Measurements from ENCODE around the gene HCRTR2.
"Not testable (repeated sequence)": the region's sequence is repeated elsewhere in the genome, so short reads cannot be mapped to it uniquely, and the experiment has no call there.

Gene HCRTR2

DNA sequence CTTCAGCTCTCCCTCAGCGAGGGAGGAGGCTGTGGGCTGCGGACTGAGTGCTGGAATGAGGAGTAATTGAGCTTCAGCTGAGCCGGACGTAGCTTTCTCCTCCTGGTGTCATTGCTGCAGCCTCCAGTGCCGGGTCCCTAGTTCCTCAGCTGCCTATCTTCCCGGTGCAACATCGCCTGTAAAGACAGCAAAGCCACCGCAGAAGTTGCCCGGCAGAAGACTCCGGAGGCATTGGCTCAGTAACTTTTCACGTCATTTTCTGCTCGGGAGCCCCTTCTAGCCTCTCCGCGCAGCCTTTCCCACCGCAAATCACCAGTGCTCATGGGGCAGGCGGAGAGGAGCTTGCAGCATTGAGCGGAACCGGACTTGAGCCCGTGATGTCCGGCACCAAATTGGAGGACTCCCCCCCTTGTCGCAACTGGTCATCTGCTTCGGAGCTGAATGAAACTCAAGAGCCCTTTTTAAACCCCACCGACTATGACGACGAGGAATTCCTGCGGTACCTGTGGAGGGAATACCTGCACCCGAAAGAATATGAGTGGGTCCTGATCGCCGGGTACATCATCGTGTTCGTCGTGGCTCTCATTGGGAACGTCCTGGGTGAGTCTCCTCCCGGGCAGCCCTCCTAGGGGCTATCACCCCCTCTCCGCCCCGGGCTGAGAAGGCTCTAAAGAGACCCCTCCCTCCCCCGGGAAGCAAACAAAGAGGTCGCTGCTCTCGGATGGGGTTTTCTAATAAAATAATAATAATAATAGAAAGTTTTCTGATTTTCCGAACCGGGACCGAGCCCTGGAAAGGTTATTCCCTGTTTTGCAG lies at the start of gene HCRTR2:
TSS of gene HCRTR2 (plus strand) at position 305 of the 816 bp plus-strand sequence. CDS start at position 378, 73 bp downstream.
- no peak for DNase-seq

GRCh38 chr6:55130806-55131324 lies 43.5 kb upstream of the HCRTR2 start:
- no peak for DNase-seq

DNA sequence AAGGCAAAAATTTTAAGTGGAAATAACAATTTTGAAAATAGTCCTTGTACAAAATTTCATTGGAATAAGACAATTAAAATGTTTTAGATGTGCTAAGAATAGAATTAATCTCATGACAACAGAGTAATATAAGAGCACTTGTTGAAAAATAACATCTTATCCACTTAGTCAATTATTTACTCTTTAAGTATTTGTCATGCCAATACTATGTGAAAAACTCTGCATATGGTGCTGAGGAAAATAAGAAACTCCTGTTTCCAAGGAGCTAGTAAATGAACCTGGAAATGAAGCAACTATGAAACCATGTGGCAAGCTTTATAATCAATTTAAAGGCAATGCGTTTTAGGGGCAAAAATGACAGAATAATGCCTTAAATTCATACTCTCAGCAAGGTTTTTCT lies 42.7 kb upstream of the HCRTR2 start:
- DNase-seq, result no peak

- DNase-seq, result no peak
These were observed 37.4 kb upstream of the HCRTR2 start for GRCh38 chr6:55136916-55137315.

GRCh38 chr6:55137929-55138693 lies 36.2 kb upstream of the HCRTR2 start:
- DNase-seq, result no peak

GRCh38 chr6:55141611-55142010 lies 32.7 kb upstream of the HCRTR2 start:
- no peak for DNase-seq

- no peak for DNase-seq
These were observed 31.7 kb upstream of the HCRTR2 start for GRCh38 chr6:55142610-55143009.

DNA sequence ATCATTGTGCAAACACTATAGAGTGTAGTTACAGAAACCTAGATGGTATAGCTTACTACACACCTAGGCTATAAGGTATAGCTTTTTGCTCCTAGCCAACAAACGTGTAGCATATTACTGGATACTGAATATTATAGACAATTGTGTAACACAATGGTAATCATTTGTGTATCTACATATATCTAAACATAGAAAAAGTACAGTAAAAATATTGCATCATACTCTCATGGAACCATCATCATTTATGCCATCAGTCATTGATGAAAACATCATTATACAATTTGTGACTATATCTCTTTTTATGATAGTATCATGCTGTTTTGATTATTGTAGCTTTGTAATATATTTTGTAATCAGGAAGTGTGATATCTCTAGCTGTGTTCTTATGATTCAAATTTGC lies 21.0 kb upstream of the HCRTR2 start:
- no peak for DNase-seq

DNA sequence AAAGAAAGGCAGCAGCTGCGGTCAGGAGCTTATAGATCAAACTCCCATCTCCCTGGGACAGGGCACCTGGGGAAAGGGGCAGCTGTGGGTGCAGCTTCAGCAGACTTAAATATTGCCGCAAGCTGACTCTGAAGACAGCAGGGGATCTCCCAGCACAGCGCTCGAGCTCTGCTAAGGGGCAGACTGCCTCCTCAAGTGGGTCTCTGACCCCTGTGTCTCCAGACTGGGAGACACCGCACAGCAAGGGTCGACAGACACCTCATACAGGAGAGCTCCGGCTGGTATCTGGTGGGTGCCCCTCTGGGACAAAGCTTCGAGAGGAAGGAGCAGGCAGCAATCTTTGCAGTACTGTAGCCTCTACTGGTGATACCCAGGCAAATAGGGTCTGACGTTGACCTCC lies 15.5 kb upstream of the HCRTR2 start:
- DNase-seq, result not testable (repeated sequence)

DNA sequence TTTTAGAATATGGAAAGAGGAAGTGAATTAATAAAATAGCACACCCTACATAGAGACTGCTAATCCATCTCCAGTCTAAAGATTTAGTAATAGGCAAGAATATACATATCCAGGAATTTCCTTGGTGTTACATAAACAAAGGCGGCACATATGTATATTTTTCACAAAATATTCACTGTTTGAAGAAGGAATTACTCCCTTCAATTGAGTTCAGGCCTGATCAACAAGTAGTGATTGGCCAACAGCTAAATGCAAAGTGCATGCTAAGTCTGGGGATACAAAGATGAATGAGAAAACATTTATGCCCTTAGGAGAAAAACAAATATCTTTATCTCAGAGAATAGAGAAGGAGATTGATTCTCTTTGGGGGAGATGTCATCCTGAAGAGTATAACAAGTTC lies 6.5 kb upstream of the HCRTR2 start:
- DNase-seq, result no peak

DNA sequence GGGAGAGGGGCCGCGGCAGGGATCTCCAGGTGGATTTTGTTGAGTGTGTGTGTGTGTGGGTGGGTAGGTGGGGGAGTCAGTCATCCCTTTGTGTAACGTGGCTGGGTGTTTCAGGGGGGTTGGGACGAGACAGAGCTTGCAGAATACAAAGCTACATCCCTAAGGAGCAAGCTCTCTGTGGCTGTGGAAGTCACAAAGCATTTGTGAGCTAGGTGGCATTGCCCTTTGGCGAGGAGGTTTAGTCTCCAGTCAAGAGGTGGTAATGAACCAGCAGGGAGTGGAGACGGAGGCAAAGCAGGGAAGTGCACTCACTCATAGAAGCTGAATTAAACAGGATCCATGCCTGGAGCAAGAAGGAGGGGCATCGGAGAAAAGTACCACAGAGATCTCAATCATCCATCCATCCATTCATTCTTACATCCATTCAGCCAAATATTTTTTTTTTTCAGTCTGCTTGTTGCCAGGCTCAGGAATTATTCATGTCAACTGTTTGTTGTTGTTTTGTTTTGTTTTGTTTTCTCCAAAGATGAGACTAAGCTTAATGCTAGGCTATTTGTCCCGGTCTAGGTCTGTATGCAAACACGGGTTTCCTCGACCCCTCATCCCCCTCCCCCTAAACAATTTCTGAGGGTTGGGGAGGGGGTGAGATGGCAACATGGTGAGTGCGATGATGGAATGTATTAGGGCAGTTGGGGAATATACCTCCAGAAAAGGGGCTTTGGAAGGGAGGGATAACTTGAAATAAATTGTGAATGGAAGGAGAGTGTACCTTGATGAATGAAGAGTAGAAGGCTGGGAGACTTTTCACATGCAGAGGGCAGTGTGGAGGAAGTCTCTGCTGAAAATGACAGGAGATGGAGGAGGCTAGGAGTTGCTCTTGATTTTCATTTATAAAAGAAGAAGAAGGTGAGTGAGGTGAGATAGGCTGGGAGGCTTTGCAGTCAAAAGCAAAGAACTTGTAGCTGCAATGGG lies 1.0 kb downstream of the HCRTR2 start:
- no peak for DNase-seq

- DNase-seq, result no peak
These were observed 2.6 kb downstream of the HCRTR2 start for GRCh38 chr6:55176958-55177357.

DNA sequence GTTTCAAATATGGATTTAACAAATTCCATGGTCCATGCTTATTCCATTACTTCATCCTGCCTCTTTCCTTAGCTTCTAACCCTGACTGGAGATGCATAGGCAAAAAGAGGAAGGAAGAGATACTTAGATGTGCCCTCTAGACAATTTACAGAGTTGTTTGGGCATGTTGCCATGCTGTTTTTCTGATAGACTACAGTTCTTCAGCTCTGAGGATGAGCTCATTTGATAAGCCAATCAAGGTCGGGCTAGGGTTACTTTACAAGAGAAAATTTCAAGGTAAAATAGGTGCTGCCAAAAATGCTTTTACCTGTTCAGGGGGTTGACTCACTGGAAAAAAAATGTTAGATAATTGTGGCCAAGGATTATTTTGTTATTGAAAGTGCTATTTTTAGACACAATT lies 5.9 kb downstream of the HCRTR2 start:
- no peak for DNase-seq

DNA sequence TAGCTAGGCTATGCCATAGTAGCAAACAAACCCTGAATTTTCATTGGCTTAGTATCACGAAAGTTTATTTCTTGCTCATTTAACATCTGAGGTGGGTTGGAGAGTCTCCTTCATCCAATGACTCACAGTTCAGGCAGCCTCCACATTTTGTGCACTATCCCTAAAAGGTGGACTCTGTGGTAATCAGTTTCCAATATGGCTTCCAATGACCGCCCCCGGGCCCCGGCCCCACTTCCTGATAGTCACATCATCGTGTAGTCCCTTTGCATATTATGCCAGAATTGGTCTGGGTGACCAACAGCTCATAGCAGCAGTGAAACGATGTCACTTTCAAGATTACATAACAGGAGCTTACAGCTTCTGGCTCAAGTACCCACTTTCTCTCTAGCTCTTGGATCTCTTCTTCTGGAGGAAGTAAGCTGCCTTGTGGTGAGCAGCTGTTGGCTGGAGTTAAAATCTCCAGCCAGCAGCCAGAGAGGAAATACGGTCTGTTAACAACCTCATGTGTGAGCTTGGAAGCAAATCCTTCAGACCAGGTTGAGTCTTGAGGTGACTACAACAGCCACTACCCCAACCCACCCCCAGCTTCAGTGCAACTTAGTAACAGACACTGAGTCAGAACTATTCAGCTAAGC lies 7.8 kb downstream of the HCRTR2 start:
- DNase-seq, result no peak

GRCh38 chr6:55184782-55185530 lies 10.6 kb downstream of the HCRTR2 start:
- no peak for DNase-seq

DNA sequence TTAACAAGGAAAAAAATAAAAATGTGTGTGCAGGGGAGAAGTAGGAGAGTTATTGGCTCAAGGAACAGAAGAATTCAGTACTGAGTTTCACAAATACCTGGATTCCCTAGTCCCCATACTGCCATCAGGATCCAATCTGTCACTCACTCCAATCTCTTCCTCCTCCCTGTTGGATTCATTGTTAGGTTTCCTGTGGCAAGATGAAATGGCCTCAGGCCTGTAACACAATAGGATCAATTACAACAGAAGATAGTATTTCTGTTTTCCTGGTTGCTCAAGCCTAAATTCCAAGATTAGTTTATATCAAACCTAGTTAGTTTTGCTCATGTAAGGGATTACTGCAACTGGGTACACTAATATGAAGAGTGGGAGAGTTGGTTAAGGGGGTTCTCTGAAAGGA lies 24.4 kb downstream of the HCRTR2 start:
- DNase-seq, result no peak

DNA sequence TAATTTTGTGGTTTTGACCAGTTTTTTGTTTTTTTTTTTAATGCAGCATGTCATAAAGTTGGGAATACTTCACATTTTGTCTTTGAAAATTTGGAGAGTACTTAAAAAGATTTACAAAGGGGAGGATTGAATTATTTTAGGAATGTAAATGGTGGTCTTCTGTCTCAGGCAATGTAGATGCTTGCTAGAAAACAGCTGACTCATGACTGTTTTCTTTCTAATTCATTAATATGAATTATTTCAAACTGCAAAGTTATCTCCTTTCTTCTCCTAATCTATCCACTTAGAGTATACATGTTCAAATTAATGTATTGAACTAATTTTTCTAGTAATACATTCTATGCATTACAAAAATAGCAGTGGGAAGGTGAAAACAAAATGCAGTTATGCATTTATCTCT lies 24.9 kb downstream of the HCRTR2 start:
- no peak for DNase-seq

GRCh38 chr6:55208478-55209458 lies 34.5 kb downstream of the HCRTR2 start:
- DNase-seq, result no peak

- no peak for DNase-seq
These were observed 36.6 kb downstream of the HCRTR2 start for GRCh38 chr6:55210952-55211351.

- DNase-seq, result no peak
These were observed 37.8 kb downstream of the HCRTR2 start for GRCh38 chr6:55212156-55212555.

Data from CD4-positive, alpha-beta T cell treated with Interleukin-4 for 1 hour (primary cell).